ENCODE data around the gene ZNF429. TPM values are rescaled to one million over a fixed set of nuclear protein-coding genes. Genes with fewer than 3 reads are reported as not detected.
"Not testable (repeated sequence)": the region's sequence is repeated elsewhere in the genome, so short reads cannot be mapped to it uniquely, and the experiment has no call there.

ZNF429 gene
- total RNA-seq, 2 experiments from 2014 or later, result 8.0 to 9.2 TPM

DNA sequence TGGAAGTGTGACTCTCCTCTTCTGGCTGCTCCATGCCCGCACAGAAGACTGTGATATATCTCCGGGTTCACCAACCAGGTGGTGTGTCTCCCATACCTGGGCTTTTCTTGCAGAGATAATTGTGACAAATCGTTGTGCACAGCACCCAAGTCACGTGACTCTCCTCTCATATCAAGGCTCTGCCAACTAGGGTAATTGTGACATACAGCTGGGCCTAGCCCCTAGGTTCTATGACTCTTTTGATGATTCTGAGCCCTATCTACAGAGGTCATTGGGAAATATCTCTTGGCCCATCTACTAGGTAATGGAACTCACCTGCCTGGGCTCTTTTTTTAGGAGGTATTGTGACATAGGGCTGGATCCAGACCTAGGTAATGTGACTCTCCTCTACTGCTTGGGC, 89.8 kb downstream of the ZNF429 start:
- Histone ChIP-seq H3K36me3 (ENCODE audit: insufficient read depth, low read length) (no peaks in the 10 kb centered on the region), H3K9me3 (ENCODE audit: control insufficient read depth in 1 of 2, insufficient read depth in 1 of 2, low read length in 2 of 2) (no peaks in the 10 kb centered on the region), H3K4me1 (ENCODE audit: insufficient read depth, low read length) (no peaks in the 10 kb centered on the region), H3K27ac (ENCODE audit: low read depth in 1 of 2, low read length in 2 of 2) (no peak overlapping the region), H3K27me3 (ENCODE audit: control insufficient read depth in 1 of 2, insufficient read depth in 2 of 2, low read length in 2 of 2) (no peaks in the 10 kb centered on the region), H3K4me3 (ENCODE audit: low read length) (no peak overlapping the region)
- DNase-seq (no peak), ATAC-seq (ENCODE audit: poor library complexity) (no peak)
- Mint-ChIP-seq H3K4me3 (no peak overlapping the region), H3K36me3 (ENCODE audit: low read depth) (no peaks in the 10 kb centered on the region), H3K27ac (no peak overlapping the region), H3K9me3 (no peaks in the 10 kb centered on the region), H3K27me3 (no peaks in the 10 kb centered on the region), H3K4me1 (ENCODE audit: low read depth) (no peaks in the 10 kb centered on the region)
- TF ChIP-seq, protein P1, sequence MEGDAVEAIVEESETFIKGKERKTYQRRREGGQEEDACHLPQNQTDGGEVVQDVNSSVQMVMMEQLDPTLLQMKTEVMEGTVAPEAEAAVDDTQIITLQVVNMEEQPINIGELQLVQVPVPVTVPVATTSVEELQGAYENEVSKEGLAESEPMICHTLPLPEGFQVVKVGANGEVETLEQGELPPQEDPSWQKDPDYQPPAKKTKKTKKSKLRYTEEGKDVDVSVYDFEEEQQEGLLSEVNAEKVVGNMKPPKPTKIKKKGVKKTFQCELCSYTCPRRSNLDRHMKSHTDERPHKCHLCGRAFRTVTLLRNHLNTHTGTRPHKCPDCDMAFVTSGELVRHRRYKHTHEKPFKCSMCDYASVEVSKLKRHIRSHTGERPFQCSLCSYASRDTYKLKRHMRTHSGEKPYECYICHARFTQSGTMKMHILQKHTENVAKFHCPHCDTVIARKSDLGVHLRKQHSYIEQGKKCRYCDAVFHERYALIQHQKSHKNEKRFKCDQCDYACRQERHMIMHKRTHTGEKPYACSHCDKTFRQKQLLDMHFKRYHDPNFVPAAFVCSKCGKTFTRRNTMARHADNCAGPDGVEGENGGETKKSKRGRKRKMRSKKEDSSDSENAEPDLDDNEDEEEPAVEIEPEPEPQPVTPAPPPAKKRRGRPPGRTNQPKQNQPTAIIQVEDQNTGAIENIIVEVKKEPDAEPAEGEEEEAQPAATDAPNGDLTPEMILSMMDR (IDR thresholded peaks at IDR 0.05), result no peak
- CTCF ChIA-PET, result no interaction called here
- intact Hi-C loops (cut with DNase I, micrococcal nuclease), result no loop called here
- POLR2A ChIA-PET, result no interaction called here

GRCh38 chr19:21602082-21602658, 96.8 kb downstream of the ZNF429 start:
- POLR2A ChIA-PET, result no interaction called here
- Mint-ChIP-seq H3K4me1 (ENCODE audit: low read depth) (peaks cover 21% of the 10 kb centered on the region), H3K4me3 (no peak overlapping the region), H3K9me3 (no peaks in the 10 kb centered on the region), H3K27me3 (no peaks in the 10 kb centered on the region), H3K27ac (no peak overlapping the region), H3K36me3 (ENCODE audit: low read depth) (peaks cover 6% of the 10 kb centered on the region)
- no peaks in the 10 kb centered on the region for H3K9me3 ChIP-seq (ENCODE audit: control insufficient read depth in 1 of 2, insufficient read depth in 1 of 2, low read length in 2 of 2)
- intact Hi-C loops (cut with DNase I, micrococcal nuclease), result no loop called here
- peaks cover 8% of the 10 kb centered on the region for H3K4me1 ChIP-seq (ENCODE audit: insufficient read depth, low read length)
- H3K4me3 ChIP-seq (ENCODE audit: low read length), result no peak overlapping the region
- ATAC-seq (ENCODE audit: poor library complexity) (no peak), DNase-seq (no peak)
- CTCF ChIA-PET, result no interaction called here
- TF ChIP-seq, protein P1 (IDR thresholded peaks at IDR 0.05), result no peak
- H3K27ac ChIP-seq (ENCODE audit: low read depth in 1 of 2, low read length in 2 of 2), result no peak overlapping the region
- H3K27me3 ChIP-seq (ENCODE audit: control insufficient read depth in 1 of 2, insufficient read depth in 2 of 2, low read length in 2 of 2), result no peaks in the 10 kb centered on the region
- H3K36me3 ChIP-seq (ENCODE audit: insufficient read depth, low read length), result no peaks in the 10 kb centered on the region

- H3K36me3 Mint-ChIP-seq (ENCODE audit: low read depth), result not testable (repeated sequence)
- H3K27ac Mint-ChIP-seq, result peak overlapping the region; percentile 91
Measured at GRCh38 chr19:21602659-21603430, 97.4 kb downstream of the ZNF429 start.

More at GRCh38 chr19:21602659-21603430, 97.4 kb downstream of the ZNF429 start:
- ATAC-seq (ENCODE audit: poor library complexity); H3K27ac ChIP-seq (ENCODE audit: low read depth in 1 of 2, low read length in 2 of 2); H3K36me3 ChIP-seq (ENCODE audit: insufficient read depth, low read length); H3K4me1 ChIP-seq (ENCODE audit: insufficient read depth, low read length); H3K27me3 ChIP-seq (ENCODE audit: control insufficient read depth in 1 of 2, insufficient read depth in 2 of 2, low read length in 2 of 2); H3K9me3 ChIP-seq (ENCODE audit: control insufficient read depth in 1 of 2, insufficient read depth in 1 of 2, low read length in 2 of 2); CTCF ChIA-PET; H3K9me3 Mint-ChIP-seq; H3K4me3 ChIP-seq (ENCODE audit: low read length); H3K27me3 Mint-ChIP-seq; intact Hi-C loops (cut with DNase I, micrococcal nuclease); POLR2A ChIA-PET; DNase-seq: not testable (repeated sequence)
- Mint-ChIP-seq H3K4me3 (peak overlapping the region; percentile 94), H3K4me1 (ENCODE audit: low read depth) (peaks cover 21% of the 10 kb centered on the region)

Data from CD4-positive, alpha-beta T cell (primary cell).